B cell (primary cell): ENCODE data around the gene TMEM129. TPM values are rescaled to one million over a fixed set of nuclear protein-coding genes. Genes with fewer than 3 reads are reported as not detected.

Experiments used
- ATAC-seq: fragments of 200-7000 bp; cut with Tn5 transposase; one replicate; pipeline ENCODE4 v1.10.0; 2021; ENCODE audit warnings: low read depth, mild to moderate bottlenecking, moderate number of reproducible peaks, moderate library complexity
- CTCF ChIA-PET: fragments of 350-600 bp; sonication (Branson Sonifier 250); formaldehyde crosslinking; loops from one replicate; lab custom pipeline; 2021; ENCODE audit warnings: antibody characterized with exemption, inconsistent platforms; lab: Charles Lee
- POLR2A ChIA-PET: fragments of 350-600 bp; sonication (Branson Sonifier 250); formaldehyde crosslinking; loops from one replicate; lab custom pipeline; 2021; ENCODE audit warnings: antibody characterized with exemption; lab: Charles Lee
- DNase-seq: peaks from one replicate; pipeline ENCODE4 v3.0.0; 2013
- H2AFZ ChIP-seq: 2 replicates; pipeline ENCODE4 v1.6.1; 2012; ENCODE audit warnings: mild to moderate bottlenecking, low read depth, low read length; ENCODE audit not compliant: insufficient read depth, poor library complexity, severe bottlenecking
- H3K27ac ChIP-seq, 2 donors: 1 replicate in 1 of 2; 2 replicates in 1 of 2; pipeline ENCODE4 v1.5.1; 2012 to 2013; ENCODE audit warnings: low read length in 2 of 2, mild to moderate bottlenecking in 2 of 2, moderate library complexity in 1 of 2
- H3K27me3 ChIP-seq, 4 experiments: fragments of 200-600 bp in 1 of 4; sonication (generic) in 1 of 4; replicated peaks in 1 of 4; 1 replicate in 2 of 4; 2 replicates in 2 of 4; pipeline versions ENCODE4 v1.6.1 to v1.7.0; 2013 to 2016; ENCODE audit warnings: low read length in 3 of 4, mild to moderate bottlenecking in 2 of 4, mixed read lengths in 1 of 4, moderate library complexity in 1 of 4; ENCODE audit not compliant: insufficient read depth in 4 of 4, control insufficient read depth in 3 of 4; ENCODE audit errors: control extremely low read depth in 1 of 4
- H3K36me3 ChIP-seq, 2 experiments: replicated peaks in 1 of 2; 1 replicate in 1 of 2; 2 replicates in 1 of 2; pipeline versions ENCODE4 v1.6.1 to v1.7.1; 2013; ENCODE audit warnings: low read length in 1 of 2; ENCODE audit not compliant: insufficient read depth in 2 of 2, control insufficient read depth in 1 of 2; ENCODE audit errors: control extremely low read depth in 1 of 2, extremely low read depth in 1 of 2
- H3K4me1 ChIP-seq, 2 donors: fragments of 200-600 bp in 1 of 2; sonication (generic) in 1 of 2; 1 replicate in 1 of 2; 2 replicates in 1 of 2; pipeline versions ENCODE4 v1.5.1 to v1.6.1; 2013 to 2017; ENCODE audit warnings: low read length in 2 of 2; ENCODE audit not compliant: control insufficient read depth in 2 of 2, insufficient read depth in 2 of 2
- H3K4me2 ChIP-seq: replicated peaks from 2 replicates; pipeline ENCODE3; 2012; ENCODE audit warnings: mild to moderate bottlenecking, low read depth, low read length; ENCODE audit not compliant: poor library complexity, severe bottlenecking
- H3K4me3 ChIP-seq, 5 experiments: fragments of 200-600 bp in 1 of 5; sonication (generic) in 1 of 5; 1 replicate in 3 of 5; 2 replicates in 2 of 5; pipeline versions ENCODE4 v1.5.1 to v1.7.0; 2011 to 2016; ENCODE audit warnings: low read length in 4 of 5, mild to moderate bottlenecking in 4 of 5, low read depth in 2 of 5, control low read depth in 1 of 5, moderate library complexity in 1 of 5; ENCODE audit not compliant: insufficient read depth in 1 of 5; ENCODE audit errors: control extremely low read depth in 1 of 5, extremely low read depth in 1 of 5
- H3K79me2 ChIP-seq: fragments of 200-600 bp; sonication (generic); one replicate; pipeline ENCODE4 v1.6.0; 2016; ENCODE audit warnings: low read length; ENCODE audit not compliant: control insufficient read depth, insufficient read depth
- H3K9ac ChIP-seq: fragments of 200-600 bp; sonication (generic); 2 replicates; pipeline ENCODE4 v1.6.1; 2017; ENCODE audit warnings: mild to moderate bottlenecking, low read length, moderate library complexity
- H3K9me3 ChIP-seq, 3 donors: one replicate each; pipeline versions ENCODE4 v1.6.1 to v1.7.1; 2013; ENCODE audit warnings: low read length in 2 of 3; ENCODE audit not compliant: control insufficient read depth in 2 of 3, insufficient read depth in 1 of 3; ENCODE audit errors: control extremely low read depth in 1 of 3
- H4K20me1 ChIP-seq: 2 replicates; pipeline ENCODE4 v1.6.0; 2012; ENCODE audit warnings: mild to moderate bottlenecking, low read length; ENCODE audit not compliant: insufficient read depth, control insufficient read depth, poor library complexity, severe bottlenecking
- H3K27ac Mint-ChIP-seq: one replicate; pipeline ENCODE4 v1.8.0; 2021; ENCODE audit warnings: mixed read lengths
- H3K27me3 Mint-ChIP-seq: one replicate; pipeline ENCODE4 v1.8.0; 2021; ENCODE audit warnings: mixed read lengths
- H3K4me1 Mint-ChIP-seq: one replicate; pipeline ENCODE4 v1.8.0; 2021; ENCODE audit warnings: mixed read lengths
- H3K4me3 Mint-ChIP-seq: one replicate; pipeline ENCODE4 v1.8.0; 2021; ENCODE audit warnings: mixed read lengths
- H3K9me3 Mint-ChIP-seq: one replicate; pipeline ENCODE4 v1.8.0; 2022; ENCODE audit warnings: mixed read lengths; ENCODE audit not compliant: insufficient read depth
- CTCF ChIP-seq: fragments of 200-600 bp; IDR thresholded peaks from one replicate; pipeline ENCODE4 v1.8.0; 2022; ENCODE audit warnings: antibody characterized with exemption, mild to moderate bottlenecking
- EZH2 ChIP-seq: IDR thresholded peaks from 2 replicates; pipeline ENCODE4 v1.6.1; 2012; ENCODE audit warnings: borderline replicate concordance, low read depth, mild to moderate bottlenecking, moderate library complexity, low read length; ENCODE audit not compliant: insufficient read depth, poor library complexity, severe bottlenecking
- WGBS: methylation state at CpG from one replicate; pipeline ENCODE4 v1.1.5; 2013; ENCODE audit warnings: missing lambda C conversion rate; ENCODE audit not compliant: insufficient coverage; 5-methylcytosine and 5-hydroxymethylcytosine counted together
- intact Hi-C: fragments of 100-400 bp; cut with micrococcal nuclease; formaldehyde crosslinking; loops from one replicate; pipeline ENCODE4 v1.10.0; 2022
- polyA plus RNA-seq: library from polyadenylated mRNA; depleted of rRNA; stranded (reverse); fragments of >200 nt; gene quantifications from 2 replicates; pipeline ENCODE4 v1.2.3, GENCODE V29; 2012
- total RNA-seq, 2 donors: library from RNA; stranded (reverse); fragments of 120-200 nt in 1 of 2; gene quantifications; 1 replicate in 1 of 2; 2 replicates in 1 of 2; pipeline versions ENCODE4 v1.2.3 to v1.2.4, GENCODE V29; 2013 to 2022

The TMEM129 gene
- total and polyA plus RNA-seq, 2 donors (not counting 1 experiment from before 2014, with no cell fraction given) = 41.0 to 76.5 TPM

- DNase-seq = no peak
- peaks cover 4 to 50% of the 10 kb centered on the region in 2 experiments for H3K36me3 ChIP-seq
- peaks cover 62% of the 10 kb centered on the region for H3K79me2 ChIP-seq
- Mint-ChIP-seq H3K4me1 (peaks cover 6% of the 10 kb centered on the region), H3K27ac (no peak overlapping the region), H3K9me3 (no peaks in the 10 kb centered on the region), H3K4me3 (no peak overlapping the region), H3K27me3 (no peaks in the 10 kb centered on the region)
- H3K4me2 ChIP-seq = no peak overlapping the region
- H3K27ac ChIP-seq = no peak overlapping the region
- H4K20me1 ChIP-seq = peaks cover 13% of the 10 kb centered on the region
- WGBS = 85% methylated on average over 8 of the region's 10 CpGs
- H3K9ac ChIP-seq = no peak overlapping the region
- H3K9me3 ChIP-seq = no peaks in the 10 kb centered on the region
- intact Hi-C loops = no loop called here
- POLR2A ChIA-PET = no interaction called here
- ATAC-seq = no peak
- no peak overlapping the region for H2AFZ ChIP-seq
- CTCF ChIA-PET = interaction anchor here (14.7 kb wide), 1 partner anchor 37 kb away, joined by 503 read pairs; no protein-coding TSS in a partner anchor
- TF ChIP-seq CTCF (no peak), EZH2 (no peak)
- no peaks in the 10 kb centered on the region for H3K27me3 ChIP-seq
- H3K4me1 ChIP-seq = peaks cover 3 to 4% of the 10 kb centered on the region in 2 donors
- H3K4me3 ChIP-seq = no peak overlapping the region
Observed at GRCh38 chr4:1731180-1731579, 10.1 kb upstream of the TMEM129 start.

- no peak overlapping the region for H3K27ac ChIP-seq
- peaks cover 4 to 51% of the 10 kb centered on the region in 2 experiments for H3K36me3 ChIP-seq
- peaks cover 17% of the 10 kb centered on the region for H4K20me1 ChIP-seq
- Mint-ChIP-seq H3K27me3 (no peaks in the 10 kb centered on the region), H3K27ac (no peak overlapping the region), H3K4me1 (peaks cover 9% of the 10 kb centered on the region), H3K9me3 (no peaks in the 10 kb centered on the region), H3K4me3 (no peak overlapping the region)
- intact Hi-C loops = no loop called here
- no peak overlapping the region for H2AFZ ChIP-seq
- no peak overlapping the region for H3K4me3 ChIP-seq
- H3K9ac ChIP-seq = no peak overlapping the region
- no peaks in the 10 kb centered on the region for H3K27me3 ChIP-seq
- 97% methylated on average over 14 of the region's 16 CpGs for WGBS
- H3K4me2 ChIP-seq = no peak overlapping the region
- no peak for DNase-seq
- no peaks in the 10 kb centered on the region for H3K9me3 ChIP-seq
- ChIA-PET CTCF (interaction anchor here (0.6 to 14.7 kb wide), 6 partner anchors 11 to 125 kb away, joined by 3 to 503 read pairs (median 3); no protein-coding TSS in a partner anchor), POLR2A (no interaction called here)
- TF ChIP-seq CTCF (no peak), EZH2 (no peak)
- H3K79me2 ChIP-seq = peaks cover 66% of the 10 kb centered on the region
- H3K4me1 ChIP-seq = peaks cover 8 to 10% of the 10 kb centered on the region in 2 donors
- no peak for ATAC-seq
Observed at GRCh38 chr4:1730532-1731135, 9.5 kb upstream of the TMEM129 start.
